Smooth muscle cell (in vitro differentiated cells): ENCODE results near the gene BMPR1A. TPM values are rescaled to one million over a fixed set of nuclear protein-coding genes. Genes with fewer than 3 reads are reported as not detected.

Experiments used
- DNase-seq: peaks from one replicate; lab custom pipeline; 2025; ENCODE audit not compliant: unreplicated experiment; lab: John Stamatoyannopoulos, UW
- H2AFZ ChIP-seq: fragments of 200-600 bp; sonication (generic); 2 replicates; pipeline ENCODE4 v1.6.0; 2016; ENCODE audit warnings: antibody characterized with exemption, low read depth, mild to moderate bottlenecking
- H3F3A ChIP-seq: fragments of 200-600 bp; sonication (generic); 2 replicates; pipeline ENCODE4 v1.6.0; 2017; ENCODE audit warnings: antibody characterized with exemption, low read depth
- H3K27ac ChIP-seq: fragments of 200-600 bp; sonication (generic); 2 replicates; pipeline ENCODE4 v1.5.1; 2016; ENCODE audit warnings: low read depth, mild to moderate bottlenecking
- H3K27me3 ChIP-seq: fragments of 200-600 bp; sonication (generic); 2 replicates; pipeline ENCODE4 v1.6.1; 2016; ENCODE audit warnings: low read depth, mild to moderate bottlenecking
- H3K36me3 ChIP-seq: fragments of 200-600 bp; sonication (generic); 2 replicates; pipeline ENCODE4 v1.5.1; 2016; ENCODE audit warnings: low read depth
- H3K4me1 ChIP-seq: fragments of 200-600 bp; sonication (generic); 2 replicates; pipeline ENCODE4 v1.5.1; 2016; ENCODE audit warnings: low read depth
- H3K4me2 ChIP-seq: fragments of 200-600 bp; sonication (generic); 2 replicates; pipeline ENCODE4 v1.6.0; 2016; ENCODE audit warnings: mild to moderate bottlenecking
- H3K4me3 ChIP-seq: fragments of 200-600 bp; sonication (generic); 2 replicates; pipeline ENCODE4 v1.5.1; 2016; ENCODE audit warnings: mild to moderate bottlenecking
- H3K79me2 ChIP-seq: fragments of 200-600 bp; sonication (generic); 2 replicates; pipeline ENCODE4 v1.6.0; 2016; ENCODE audit warnings: low read depth, mild to moderate bottlenecking
- H3K9ac ChIP-seq: fragments of 200-600 bp; sonication (generic); 2 replicates; pipeline ENCODE4 v1.6.0; 2016; ENCODE audit warnings: low read depth
- H3K9me3 ChIP-seq: fragments of 200-600 bp; sonication (generic); replicated peaks from 2 replicates; pipeline ENCODE4 v1.5.1; 2016; ENCODE audit warnings: low read depth
- H4K20me1 ChIP-seq: fragments of 200-600 bp; sonication (generic); 2 replicates; pipeline ENCODE4 v1.6.0; 2016; ENCODE audit warnings: low read depth
- WGBS: methylation state at CpG from one replicate; pipeline ENCODE4 v1.1.7; 2016; ENCODE audit warnings: low lambda C conversion rate; 5-methylcytosine and 5-hydroxymethylcytosine counted together
- polyA plus RNA-seq: library from polyadenylated mRNA; unstranded; fragments of >200 nt; fragmentation: Nextera tagmentation; extraction: Ambion mirVana; gene quantifications from 2 replicates; pipeline ENCODE4 v1.2.1, GENCODE V29; 2016
- total RNA-seq: library from RNA; depleted of rRNA; stranded (reverse); fragments of >200 nt; gene quantifications from 2 replicates; pipeline ENCODE4 v1.2.3, GENCODE V29; 2014
- TF ChIP-seq, protein P1 (sequence below): fragments of 200-600 bp; sonication (generic); IDR thresholded peaks from 2 replicates; pipeline ENCODE4 v1.5.1; 2017; ENCODE audit warnings: borderline replicate concordance, mild to moderate bottlenecking, antibody characterized with exemption; ENCODE audit not compliant: insufficient read depth, poor library complexity, severe bottlenecking

Gene BMPR1A
- total and polyA plus RNA-seq, 2 experiments from 2014 or later: 15.5 to 80.9 TPM

DNA sequence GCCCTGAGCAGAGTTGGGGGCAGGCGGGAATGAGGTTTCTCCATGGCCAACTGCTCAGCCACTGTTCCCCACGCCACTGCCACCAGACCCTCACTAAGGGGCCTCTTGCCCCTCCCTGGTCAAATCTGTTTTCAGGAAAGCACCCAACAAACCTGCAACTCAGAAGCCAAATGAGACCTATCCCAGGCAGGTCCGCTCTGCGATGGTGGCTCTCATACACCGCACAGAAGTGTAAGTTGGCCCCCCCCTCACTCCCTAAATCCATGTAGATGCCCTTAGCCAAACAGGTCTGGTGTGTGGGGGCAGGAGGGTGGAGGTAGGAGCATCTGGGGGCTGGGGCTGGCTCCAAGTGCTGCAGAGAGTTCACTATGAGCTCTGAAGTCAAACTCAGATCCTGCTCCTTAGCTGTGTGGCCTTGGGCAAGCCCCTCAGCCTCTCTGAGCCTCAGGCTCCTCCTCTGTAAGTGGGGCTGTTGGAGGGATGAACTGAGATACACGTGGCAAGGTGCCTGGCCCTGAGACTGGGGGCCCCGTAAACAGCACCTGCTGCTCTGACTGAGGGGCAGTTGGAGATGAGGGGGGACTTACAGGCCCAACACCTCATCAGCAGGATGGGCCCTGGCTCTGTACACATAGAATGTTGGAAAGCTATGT, 199.9 kb downstream of the BMPR1A start:
- H3K9ac ChIP-seq: no peak overlapping the region
- TF ChIP-seq, protein P1, sequence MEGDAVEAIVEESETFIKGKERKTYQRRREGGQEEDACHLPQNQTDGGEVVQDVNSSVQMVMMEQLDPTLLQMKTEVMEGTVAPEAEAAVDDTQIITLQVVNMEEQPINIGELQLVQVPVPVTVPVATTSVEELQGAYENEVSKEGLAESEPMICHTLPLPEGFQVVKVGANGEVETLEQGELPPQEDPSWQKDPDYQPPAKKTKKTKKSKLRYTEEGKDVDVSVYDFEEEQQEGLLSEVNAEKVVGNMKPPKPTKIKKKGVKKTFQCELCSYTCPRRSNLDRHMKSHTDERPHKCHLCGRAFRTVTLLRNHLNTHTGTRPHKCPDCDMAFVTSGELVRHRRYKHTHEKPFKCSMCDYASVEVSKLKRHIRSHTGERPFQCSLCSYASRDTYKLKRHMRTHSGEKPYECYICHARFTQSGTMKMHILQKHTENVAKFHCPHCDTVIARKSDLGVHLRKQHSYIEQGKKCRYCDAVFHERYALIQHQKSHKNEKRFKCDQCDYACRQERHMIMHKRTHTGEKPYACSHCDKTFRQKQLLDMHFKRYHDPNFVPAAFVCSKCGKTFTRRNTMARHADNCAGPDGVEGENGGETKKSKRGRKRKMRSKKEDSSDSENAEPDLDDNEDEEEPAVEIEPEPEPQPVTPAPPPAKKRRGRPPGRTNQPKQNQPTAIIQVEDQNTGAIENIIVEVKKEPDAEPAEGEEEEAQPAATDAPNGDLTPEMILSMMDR: no peak
- no peak overlapping the region for H3K27ac ChIP-seq
- no peak overlapping the region for H2AFZ ChIP-seq
- H3K36me3 ChIP-seq: no peaks in the 10 kb centered on the region
- no peaks in the 10 kb centered on the region for H3K27me3 ChIP-seq
- no peaks in the 10 kb centered on the region for H3K79me2 ChIP-seq
- WGBS: 78% methylated on average over 7 of the region's 7 CpGs
- peaks cover 34% of the 10 kb centered on the region for H3K4me1 ChIP-seq
- H4K20me1 ChIP-seq: no peaks in the 10 kb centered on the region
- no peak overlapping the region for H3K4me2 ChIP-seq
- H3K4me3 ChIP-seq: no peak overlapping the region
- no peaks in the 10 kb centered on the region for H3K9me3 ChIP-seq
- DNase-seq: no peak
- H3F3A ChIP-seq: no peaks in the 10 kb centered on the region

DNA sequence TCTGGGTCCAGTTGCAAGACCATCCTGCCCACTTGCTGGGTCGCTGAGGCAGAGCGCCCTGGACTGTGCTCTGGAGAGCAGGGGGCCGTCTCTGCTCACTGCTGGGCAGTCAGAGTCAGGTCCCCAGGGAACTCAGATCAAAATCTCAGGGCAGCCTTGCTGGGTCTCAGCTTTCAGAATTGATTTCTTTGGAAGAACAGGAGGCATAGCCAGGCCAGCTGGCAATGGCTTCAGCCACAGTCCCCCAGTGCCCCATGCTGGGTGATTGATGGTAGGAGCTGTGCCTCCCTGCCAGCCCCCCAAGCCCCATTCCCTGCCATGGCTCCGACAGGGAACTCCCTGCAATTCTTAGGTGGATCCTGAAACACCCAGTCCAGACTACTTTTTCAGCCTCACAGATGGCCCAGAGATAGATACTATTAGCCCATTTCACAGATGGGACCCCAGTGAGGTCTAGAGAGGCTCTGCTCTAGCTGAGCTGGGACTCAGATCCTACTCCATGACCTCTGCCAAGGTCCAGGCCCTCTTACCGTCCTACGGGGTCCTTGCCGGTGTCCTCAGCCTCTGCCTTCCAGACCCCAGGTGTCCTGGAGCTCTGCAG, 200.5 kb downstream of the BMPR1A start:
- Histone ChIP-seq H3K27me3 (no peaks in the 10 kb centered on the region), H3K4me3 (no peak overlapping the region), H3K9me3 (no peaks in the 10 kb centered on the region), H2AFZ (no peak overlapping the region), H3K4me1 (peaks cover 34% of the 10 kb centered on the region), H3F3A (no peaks in the 10 kb centered on the region), H3K9ac (no peak overlapping the region), H3K36me3 (no peaks in the 10 kb centered on the region), H3K79me2 (no peaks in the 10 kb centered on the region), H3K27ac (no peak overlapping the region), H3K4me2 (no peak overlapping the region), H4K20me1 (no peaks in the 10 kb centered on the region)
- TF ChIP-seq, protein P1: no peak
- WGBS: 96% methylated on average over 7 of the region's 7 CpGs
- no peak for DNase-seq

- Histone ChIP-seq H3K4me2 (no peak within 1 kb of the TSS), H3F3A (no peaks in the 10 kb centered on the region), H3K4me3 (no peak within 1 kb of the TSS), H3K4me1 (peaks cover 34% of the 10 kb centered on the region), H3K9me3 (no peaks in the 10 kb centered on the region), H3K9ac (no peak within 1 kb of the TSS), H2AFZ (no peak within 1 kb of the TSS), H3K27me3 (no peaks in the 10 kb centered on the region), H4K20me1 (no peaks in the 10 kb centered on the region), H3K79me2 (no peaks in the 10 kb centered on the region), H3K36me3 (no peaks in the 10 kb centered on the region), H3K27ac (no peak within 1 kb of the TSS)
- 87% methylated on average over 9 of the region's 9 CpGs for WGBS
- TF ChIP-seq, protein P1: no peak
- DNase-seq: no peak
These were observed 201.2 kb downstream of the BMPR1A start, which contains the start of gene MMRN2 for GRCh38 chr10:86957471-86958115. TSS of gene MMRN2 (minus strand) at chr10:86957615. CDS start at chr10:86957541, 74 bp downstream.
